ENCODE results near the gene MRTFA. TPM values are rescaled to one million over a fixed set of nuclear protein-coding genes. Genes with fewer than 3 reads are reported as not detected.
A peak's percentile ranks its signal among the peaks of the same experiment; 100 is the strongest.
"Not testable (repeated sequence)": the region's sequence is repeated elsewhere in the genome, so short reads cannot be mapped to it uniquely, and the experiment has no call there.

MRTFA gene
- total RNA-seq, 1 donor from 2014 or later = 48.9 TPM

GRCh38 chr22:40530391-40530790 lies 106.1 kb downstream of the MRTFA start:
- H3K27ac Mint-ChIP-seq; intact Hi-C loops (cut with micrococcal nuclease): not testable (repeated sequence)

DNA sequence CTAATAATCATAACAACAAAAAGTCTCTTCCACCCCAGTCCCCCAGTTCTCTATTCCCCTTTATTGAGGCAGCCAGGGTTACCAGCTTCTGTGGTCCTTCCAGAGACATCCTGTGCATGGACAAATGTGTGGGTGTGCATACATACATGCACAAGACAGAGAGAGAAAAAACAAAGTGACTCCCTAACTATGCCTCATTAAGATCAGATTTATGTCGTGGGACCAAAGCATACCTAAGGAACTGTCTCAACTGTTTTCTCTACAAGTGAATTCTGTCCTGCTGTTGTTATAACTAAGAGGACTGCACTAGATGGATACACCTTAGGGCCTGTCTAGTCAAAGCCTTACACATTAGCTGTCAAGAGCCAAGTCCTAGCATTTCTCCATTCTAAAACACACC lies 106.7 kb downstream of the MRTFA start:
- DNase-seq (ENCODE audit: low spot score) = no peak
- Mint-ChIP-seq H3K27ac (no peak overlapping the region), H3K27me3 (ENCODE audit: low read depth) (no peaks in the 10 kb centered on the region), H3K36me3 (ENCODE audit: low read depth) (peaks cover 7% of the 10 kb centered on the region), H3K9me3 (no peaks in the 10 kb centered on the region), H3K4me1 (ENCODE audit: low read depth) (peaks cover 60% of the 10 kb centered on the region), H3K4me3 (ENCODE audit: low read depth) (no peak overlapping the region)
- intact Hi-C loops (cut with micrococcal nuclease) = no loop called here

More at GRCh38 chr22:40530391-40530790, 106.1 kb downstream of the MRTFA start:
- H3K9me3 Mint-ChIP-seq; H3K4me3 Mint-ChIP-seq (ENCODE audit: low read depth); H3K36me3 Mint-ChIP-seq (ENCODE audit: low read depth); H3K27me3 Mint-ChIP-seq (ENCODE audit: low read depth); DNase-seq (ENCODE audit: low spot score): not testable (repeated sequence)
- H3K4me1 Mint-ChIP-seq (ENCODE audit: low read depth) = peaks cover 64% of the 10 kb centered on the region

DNA sequence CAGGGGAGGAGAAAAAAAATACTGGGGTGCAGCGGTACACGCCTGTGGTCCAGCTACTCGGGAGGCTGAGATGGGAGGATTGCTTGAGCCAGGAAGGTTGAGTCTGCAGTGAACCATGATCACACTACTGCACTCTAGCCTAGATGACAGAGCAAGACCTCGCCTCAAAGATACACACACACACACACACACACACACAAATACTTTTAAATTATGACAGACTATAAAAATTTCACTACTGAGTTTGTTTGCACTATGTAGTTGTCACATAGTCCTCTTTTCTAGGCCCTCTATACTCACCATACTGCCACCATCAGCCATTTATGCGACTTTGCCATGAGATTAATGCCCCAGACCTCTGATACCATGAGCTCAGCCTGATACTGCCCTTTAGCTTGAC lies 109.6 kb downstream of the MRTFA start:
- Mint-ChIP-seq H3K4me1 (ENCODE audit: low read depth) (peaks cover 35% of the 10 kb centered on the region), H3K27me3 (ENCODE audit: low read depth) (no peaks in the 10 kb centered on the region), H3K36me3 (ENCODE audit: low read depth) (peaks cover 13% of the 10 kb centered on the region), H3K9me3 (no peaks in the 10 kb centered on the region), H3K27ac (no peak overlapping the region), H3K4me3 (ENCODE audit: low read depth) (no peak overlapping the region)
- intact Hi-C loops (cut with micrococcal nuclease) = no loop called here
- no peak for DNase-seq (ENCODE audit: low spot score)

DNA sequence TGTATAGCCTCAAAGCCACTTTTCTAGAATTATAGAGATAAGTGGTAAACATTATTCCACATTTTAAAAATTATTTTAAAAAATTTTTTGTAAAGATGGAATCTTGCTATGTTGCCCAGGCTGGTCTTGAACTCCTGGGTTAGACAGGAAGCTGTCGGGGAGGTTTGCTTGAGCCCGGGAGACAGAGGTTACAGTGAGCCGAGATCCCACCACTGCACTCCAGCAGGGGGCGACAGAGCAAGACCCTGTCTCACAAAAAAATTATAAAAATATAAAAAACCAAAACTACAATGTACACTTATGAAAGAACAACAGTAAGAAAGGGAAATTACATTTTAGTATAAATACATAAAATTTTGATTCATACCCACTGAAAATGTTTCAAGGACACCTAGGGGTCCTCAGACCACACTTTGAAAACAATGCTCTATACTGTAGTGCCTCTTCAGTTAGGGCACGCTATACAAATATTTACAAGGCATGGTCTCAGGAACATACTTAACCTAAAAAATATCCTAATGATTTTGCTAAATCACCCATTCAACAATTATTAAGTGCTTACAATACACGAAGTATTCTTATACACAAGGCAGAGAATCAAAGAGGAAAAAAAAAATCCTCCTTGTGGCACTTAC lies 111.2 kb downstream of the MRTFA start:
- intact Hi-C loops (cut with micrococcal nuclease) = loop anchor here (1.0 kb wide), 1 partner anchor 121 kb away; no protein-coding TSS in a partner anchor
- peak; percentile 51 for DNase-seq (ENCODE audit: low spot score)
- Mint-ChIP-seq H3K36me3 (ENCODE audit: low read depth) (peaks cover 13% of the 10 kb centered on the region), H3K9me3 (no peaks in the 10 kb centered on the region), H3K4me1 (ENCODE audit: low read depth) (peaks cover 28% of the 10 kb centered on the region), H3K4me3 (ENCODE audit: low read depth) (no peak overlapping the region), H3K27ac (no peak overlapping the region), H3K27me3 (ENCODE audit: low read depth) (no peaks in the 10 kb centered on the region)

GRCh38 chr22:40524392-40525249 lies 111.9 kb downstream of the MRTFA start:
- intact Hi-C loops (cut with micrococcal nuclease) = loop anchor here (1.0 kb wide), 1 partner anchor 122 kb away; no protein-coding TSS in a partner anchor
- DNase-seq (ENCODE audit: low spot score) = no peak
- Mint-ChIP-seq H3K36me3 (ENCODE audit: low read depth) (peaks cover 13% of the 10 kb centered on the region), H3K9me3 (no peaks in the 10 kb centered on the region), H3K4me3 (ENCODE audit: low read depth) (no peak overlapping the region), H3K4me1 (ENCODE audit: low read depth) (peaks cover 28% of the 10 kb centered on the region), H3K27me3 (ENCODE audit: low read depth) (no peaks in the 10 kb centered on the region), H3K27ac (no peak overlapping the region)

GRCh38 chr22:40522141-40522540 lies 114.4 kb downstream of the MRTFA start:
- intact Hi-C loops (cut with micrococcal nuclease) = no loop called here
- no peak overlapping the region for H3K27ac Mint-ChIP-seq
- H3K4me3 Mint-ChIP-seq (ENCODE audit: low read depth) = no peak overlapping the region
- H3K27me3 Mint-ChIP-seq (ENCODE audit: low read depth) = no peaks in the 10 kb centered on the region
- H3K9me3 Mint-ChIP-seq = no peaks in the 10 kb centered on the region
- no peak for DNase-seq (ENCODE audit: low spot score)
- peaks cover 35% of the 10 kb centered on the region for H3K4me1 Mint-ChIP-seq (ENCODE audit: low read depth)
- H3K36me3 Mint-ChIP-seq (ENCODE audit: low read depth) = peaks cover 19% of the 10 kb centered on the region

DNA sequence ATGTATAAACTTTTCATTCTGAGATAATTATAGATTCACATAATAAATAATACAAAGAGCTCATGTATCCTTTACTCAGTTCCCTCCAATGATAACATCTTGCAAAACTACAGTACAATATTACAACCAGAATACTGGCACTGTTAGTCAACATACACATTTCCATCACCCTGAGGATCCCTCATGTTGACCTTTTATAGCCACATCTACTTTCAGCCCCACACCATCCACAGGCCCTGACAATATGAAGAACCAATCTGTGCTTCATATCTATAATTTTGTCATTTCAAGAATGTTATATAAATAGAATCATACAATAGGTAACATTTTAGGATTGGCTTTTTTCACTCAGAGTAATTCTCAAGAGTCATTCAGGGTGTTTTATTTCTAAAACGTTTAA lies 115.5 kb downstream of the MRTFA start:
- peaks cover 19% of the 10 kb centered on the region for H3K36me3 Mint-ChIP-seq (ENCODE audit: low read depth)
- no peak overlapping the region for H3K27ac Mint-ChIP-seq
- H3K4me3 Mint-ChIP-seq (ENCODE audit: low read depth) = no peak overlapping the region
- no peak for DNase-seq (ENCODE audit: low spot score)
- H3K9me3 Mint-ChIP-seq = no peaks in the 10 kb centered on the region
- H3K4me1 Mint-ChIP-seq (ENCODE audit: low read depth) = peaks cover 34% of the 10 kb centered on the region
- intact Hi-C loops (cut with micrococcal nuclease) = no loop called here
- H3K27me3 Mint-ChIP-seq (ENCODE audit: low read depth) = no peaks in the 10 kb centered on the region

GRCh38 chr22:40520562-40520961 lies 116.0 kb downstream of the MRTFA start:
- H3K36me3 Mint-ChIP-seq (ENCODE audit: low read depth) = peaks cover 21% of the 10 kb centered on the region
- no peak overlapping the region for H3K27ac Mint-ChIP-seq
- no peaks in the 10 kb centered on the region for H3K9me3 Mint-ChIP-seq
- intact Hi-C loops (cut with micrococcal nuclease) = no loop called here
- no peaks in the 10 kb centered on the region for H3K27me3 Mint-ChIP-seq (ENCODE audit: low read depth)
- H3K4me3 Mint-ChIP-seq (ENCODE audit: low read depth) = no peak overlapping the region
- H3K4me1 Mint-ChIP-seq (ENCODE audit: low read depth) = peaks cover 33% of the 10 kb centered on the region
- DNase-seq (ENCODE audit: low spot score) = no peak

- Mint-ChIP-seq H3K4me3 (ENCODE audit: low read depth) (no peak overlapping the region), H3K9me3 (no peaks in the 10 kb centered on the region), H3K27me3 (ENCODE audit: low read depth) (no peaks in the 10 kb centered on the region), H3K36me3 (ENCODE audit: low read depth) (peaks cover 25% of the 10 kb centered on the region), H3K4me1 (ENCODE audit: low read depth) (peaks cover 32% of the 10 kb centered on the region), H3K27ac (no peak overlapping the region)
- DNase-seq (ENCODE audit: low spot score) = no peak
- intact Hi-C loops (cut with micrococcal nuclease) = loop anchor here (2.0 kb wide), 2 partner anchors 13 to 21 kb away; no protein-coding TSS in a partner anchor
Observed at GRCh38 chr22:40519948-40520331, 116.6 kb downstream of the MRTFA start.

DNA sequence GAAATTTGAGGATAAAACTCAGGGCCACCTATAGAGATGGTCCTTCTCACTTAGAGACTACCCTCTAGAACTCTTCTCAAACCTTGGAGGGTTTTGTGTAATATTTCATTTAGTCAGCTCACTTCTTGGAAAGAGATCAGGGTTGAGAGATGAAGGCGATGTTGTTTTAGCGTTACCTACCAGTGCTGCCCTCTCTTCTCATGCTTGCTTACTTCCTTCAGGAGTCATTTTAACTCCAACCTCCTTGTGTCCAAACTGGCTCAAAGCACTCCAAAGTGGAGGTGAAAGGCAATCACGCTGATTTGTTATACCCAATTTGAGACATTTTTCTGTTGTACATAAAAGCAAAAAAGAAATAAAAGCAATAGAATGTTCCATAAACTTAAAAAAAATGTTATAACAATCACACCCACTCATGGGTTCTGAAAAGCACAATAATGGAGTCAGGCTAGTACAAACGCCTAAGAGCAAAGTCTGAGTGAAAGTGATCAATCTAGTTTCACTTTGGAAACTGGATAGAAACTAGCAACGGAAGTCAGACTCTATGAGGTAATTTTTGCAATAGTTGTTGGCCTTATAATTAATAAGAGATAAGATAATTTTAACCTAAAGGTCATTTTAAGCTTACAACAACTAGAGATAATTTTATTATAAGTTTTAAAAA lies 117.1 kb downstream of the MRTFA start:
- Mint-ChIP-seq H3K27me3 (ENCODE audit: low read depth) (no peaks in the 10 kb centered on the region), H3K36me3 (ENCODE audit: low read depth) (peaks cover 25% of the 10 kb centered on the region), H3K27ac (peak overlapping the region; percentile 89), H3K4me1 (ENCODE audit: low read depth) (peaks cover 31% of the 10 kb centered on the region), H3K4me3 (ENCODE audit: low read depth) (peak overlapping the region; percentile 51), H3K9me3 (no peaks in the 10 kb centered on the region)
- no peak for DNase-seq (ENCODE audit: low spot score)
- intact Hi-C loops (cut with micrococcal nuclease) = loop anchor here (2.0 kb wide), 2 partner anchors 13 to 21 kb away; no protein-coding TSS in a partner anchor

- Mint-ChIP-seq H3K4me1 (ENCODE audit: low read depth) (peaks cover 29% of the 10 kb centered on the region), H3K27me3 (ENCODE audit: low read depth) (no peaks in the 10 kb centered on the region)
Observed at GRCh38 chr22:40518840-40519239, 117.7 kb downstream of the MRTFA start.

GRCh38 chr22:40517631-40518030 lies 118.9 kb downstream of the MRTFA start:
- H3K4me3 Mint-ChIP-seq (ENCODE audit: low read depth) = no peak overlapping the region
- no peaks in the 10 kb centered on the region for H3K9me3 Mint-ChIP-seq
- intact Hi-C loops (cut with micrococcal nuclease) = loop anchor here (2.0 kb wide), 2 partner anchors 15 to 19 kb away; no protein-coding TSS in a partner anchor
- peaks cover 21% of the 10 kb centered on the region for H3K36me3 Mint-ChIP-seq (ENCODE audit: low read depth)
- peaks cover 29% of the 10 kb centered on the region for H3K4me1 Mint-ChIP-seq (ENCODE audit: low read depth)
- no peak overlapping the region for H3K27ac Mint-ChIP-seq
- DNase-seq (ENCODE audit: low spot score) = no peak
- H3K27me3 Mint-ChIP-seq (ENCODE audit: low read depth) = no peaks in the 10 kb centered on the region

More at GRCh38 chr22:40518840-40519239, 117.7 kb downstream of the MRTFA start:
- intact Hi-C loops (cut with micrococcal nuclease) = loop anchor here (2.0 kb wide), 2 partner anchors 14 to 20 kb away; no protein-coding TSS in a partner anchor
- peaks cover 25% of the 10 kb centered on the region for H3K36me3 Mint-ChIP-seq (ENCODE audit: low read depth)
- DNase-seq (ENCODE audit: low spot score) = no peak
- H3K27ac Mint-ChIP-seq = peak overlapping the region; percentile 89
- H3K9me3 Mint-ChIP-seq = no peaks in the 10 kb centered on the region
- peak overlapping the region; percentile 51 for H3K4me3 Mint-ChIP-seq (ENCODE audit: low read depth)
